ENCODE results near the gene NLK.

- TF ChIP-seq CTCF (IDR thresholded peaks at IDR 0.05) (no peak), POLR2AphosphoS5 (IDR thresholded peaks at IDR 0.05; ENCODE audit: low read depth, low read length) (no peak), SIN3A (IDR thresholded peaks at IDR 0.05; ENCODE audit: borderline replicate concordance, insufficient read depth, low read depth, low read length) (no peak), REST (IDR thresholded peaks at IDR 0.05; ENCODE audit: insufficient read depth in 1 of 2, low read depth in 2 of 2, low read length in 1 of 2) (no peak), TCF7L2 (IDR thresholded peaks at IDR 0.05; ENCODE audit: low read depth, low read length) (no peak)
Measured at GRCh38 chr17:28110184-28110583, 67.7 kb downstream of the NLK start.
